ENCODE results near the gene ZMYND8. TPM values are rescaled to one million over a fixed set of nuclear protein-coding genes. Genes with fewer than 3 reads are reported as not detected.
"Not testable (repeated sequence)": the region's sequence is repeated elsewhere in the genome, so short reads cannot be mapped to it uniquely, and the experiment has no call there.

The ZMYND8 gene
- total RNA-seq, 1 donor from 2014 or later, result 19.2 TPM

DNA sequence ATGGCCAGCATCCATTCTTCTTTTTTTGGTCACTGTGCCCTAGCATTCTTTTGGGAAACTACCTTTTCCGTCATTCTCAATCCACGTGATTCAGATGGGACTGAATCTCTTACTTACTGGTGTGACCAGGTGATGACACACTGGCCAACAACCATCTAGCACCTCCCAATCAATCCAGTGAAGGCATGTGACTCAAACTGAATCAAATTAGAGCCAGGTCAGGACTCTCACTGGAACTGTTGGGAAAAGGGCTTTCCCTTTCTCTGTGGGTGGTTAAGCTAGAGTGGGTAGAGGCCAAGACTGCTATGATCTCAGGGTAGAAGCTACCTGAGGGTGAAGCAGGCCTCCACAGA is 36.2 kb upstream of the ZMYND8 start:
- no peak overlapping the region for H3K4me3 ChIP-seq (ENCODE audit: low read depth, low read length)

DNA sequence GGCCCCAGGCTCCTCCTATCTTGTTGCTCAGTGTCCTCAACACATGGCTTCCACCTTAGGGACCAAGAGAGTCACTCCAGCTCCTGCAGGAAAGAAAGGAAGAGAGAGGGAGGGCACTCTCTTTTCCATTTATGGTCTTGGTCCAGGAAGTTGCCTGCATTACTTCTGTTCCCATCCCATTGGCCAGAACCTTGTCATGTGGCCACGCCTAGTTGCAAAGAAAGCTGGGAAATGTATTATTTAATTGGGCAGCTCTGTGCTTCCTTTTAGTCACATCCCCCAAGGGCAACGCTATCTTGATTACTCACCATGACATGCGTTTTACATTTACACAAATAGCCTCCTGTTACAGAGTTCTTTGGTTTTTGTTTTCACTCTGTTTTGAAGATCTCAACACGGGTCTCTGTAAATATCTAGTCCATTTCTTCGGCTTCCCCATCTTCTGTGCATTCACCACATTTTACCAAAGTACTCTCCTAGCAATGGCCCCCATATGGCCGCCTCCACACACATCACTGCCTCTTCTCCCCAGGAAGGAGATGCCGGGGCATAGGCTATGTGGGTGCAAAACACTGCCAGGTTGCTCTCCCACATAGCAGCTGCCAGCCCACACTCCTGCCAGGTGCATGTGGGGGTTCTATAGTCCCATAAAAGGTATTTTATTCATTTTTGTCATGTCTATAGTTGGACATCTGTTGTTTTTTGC is 35.7 kb upstream of the ZMYND8 start:
- Histone ChIP-seq H3K4me3 (ENCODE audit: low read depth, low read length) (no peak overlapping the region), H3K27me3 (ENCODE audit: control insufficient read depth, insufficient read depth, low read length) (no peaks in the 10 kb centered on the region), H3K36me3 (ENCODE audit: control insufficient read depth, insufficient read depth, low read length) (no peaks in the 10 kb centered on the region)
- TF ChIP-seq, protein P1, sequence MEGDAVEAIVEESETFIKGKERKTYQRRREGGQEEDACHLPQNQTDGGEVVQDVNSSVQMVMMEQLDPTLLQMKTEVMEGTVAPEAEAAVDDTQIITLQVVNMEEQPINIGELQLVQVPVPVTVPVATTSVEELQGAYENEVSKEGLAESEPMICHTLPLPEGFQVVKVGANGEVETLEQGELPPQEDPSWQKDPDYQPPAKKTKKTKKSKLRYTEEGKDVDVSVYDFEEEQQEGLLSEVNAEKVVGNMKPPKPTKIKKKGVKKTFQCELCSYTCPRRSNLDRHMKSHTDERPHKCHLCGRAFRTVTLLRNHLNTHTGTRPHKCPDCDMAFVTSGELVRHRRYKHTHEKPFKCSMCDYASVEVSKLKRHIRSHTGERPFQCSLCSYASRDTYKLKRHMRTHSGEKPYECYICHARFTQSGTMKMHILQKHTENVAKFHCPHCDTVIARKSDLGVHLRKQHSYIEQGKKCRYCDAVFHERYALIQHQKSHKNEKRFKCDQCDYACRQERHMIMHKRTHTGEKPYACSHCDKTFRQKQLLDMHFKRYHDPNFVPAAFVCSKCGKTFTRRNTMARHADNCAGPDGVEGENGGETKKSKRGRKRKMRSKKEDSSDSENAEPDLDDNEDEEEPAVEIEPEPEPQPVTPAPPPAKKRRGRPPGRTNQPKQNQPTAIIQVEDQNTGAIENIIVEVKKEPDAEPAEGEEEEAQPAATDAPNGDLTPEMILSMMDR (IDR thresholded peaks at IDR 0.05; ENCODE audit: insufficient read depth, low read length, poor library complexity, severe bottlenecking), result no peak
- peak; percentile 48 for DNase-seq (ENCODE audit: low read depth)

More for the DNA sequence above, 36.2 kb upstream of the ZMYND8 start:
- Histone ChIP-seq H3K27me3 (ENCODE audit: control insufficient read depth, insufficient read depth, low read length) (no peaks in the 10 kb centered on the region), H3K36me3 (ENCODE audit: control insufficient read depth, insufficient read depth, low read length) (no peaks in the 10 kb centered on the region)
- TF ChIP-seq, protein P1 (IDR thresholded peaks at IDR 0.05; ENCODE audit: insufficient read depth, low read length, poor library complexity, severe bottlenecking), result no peak
- DNase-seq (ENCODE audit: low read depth), result no peak

DNA sequence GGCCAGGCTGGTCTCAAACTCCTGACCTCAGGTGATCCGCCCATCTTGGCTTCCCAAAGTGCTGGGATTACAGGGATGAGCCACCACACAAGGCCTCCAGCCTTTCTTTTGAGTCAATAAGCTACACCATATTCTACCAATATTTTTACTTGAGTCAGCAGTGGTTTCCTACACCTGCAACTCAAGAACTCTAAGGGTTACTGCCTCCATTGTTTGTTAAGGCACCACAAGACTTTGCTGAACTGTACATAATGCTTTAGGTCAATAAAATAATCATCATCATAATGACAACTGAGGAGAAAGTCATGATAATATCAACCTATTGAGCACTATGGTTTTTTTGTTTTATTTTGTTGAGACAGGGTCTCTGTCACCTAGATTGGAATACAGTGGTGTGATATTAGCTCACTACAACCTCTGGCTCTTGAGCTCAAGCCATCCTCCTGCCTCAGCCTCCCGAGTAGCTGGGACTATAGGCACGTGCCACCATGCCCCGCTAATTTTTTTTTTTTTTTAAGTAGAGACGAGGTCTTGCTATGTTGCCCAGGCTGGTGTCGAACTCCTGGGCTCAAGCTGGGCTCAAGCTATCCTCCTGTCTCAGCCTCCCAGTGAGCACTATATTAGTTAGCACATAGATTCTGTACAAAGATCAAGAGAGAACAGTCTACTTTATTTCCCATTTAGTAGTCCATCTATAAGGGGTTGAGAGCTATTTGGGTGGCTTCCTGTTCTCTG is 34.9 kb upstream of the ZMYND8 start:
- Histone ChIP-seq H3K27me3 (ENCODE audit: control insufficient read depth, insufficient read depth, low read length) (no peaks in the 10 kb centered on the region), H3K36me3 (ENCODE audit: control insufficient read depth, insufficient read depth, low read length) (no peaks in the 10 kb centered on the region)
- TF ChIP-seq, protein P1 (IDR thresholded peaks at IDR 0.05; ENCODE audit: insufficient read depth, low read length, poor library complexity, severe bottlenecking), result no peak

DNA sequence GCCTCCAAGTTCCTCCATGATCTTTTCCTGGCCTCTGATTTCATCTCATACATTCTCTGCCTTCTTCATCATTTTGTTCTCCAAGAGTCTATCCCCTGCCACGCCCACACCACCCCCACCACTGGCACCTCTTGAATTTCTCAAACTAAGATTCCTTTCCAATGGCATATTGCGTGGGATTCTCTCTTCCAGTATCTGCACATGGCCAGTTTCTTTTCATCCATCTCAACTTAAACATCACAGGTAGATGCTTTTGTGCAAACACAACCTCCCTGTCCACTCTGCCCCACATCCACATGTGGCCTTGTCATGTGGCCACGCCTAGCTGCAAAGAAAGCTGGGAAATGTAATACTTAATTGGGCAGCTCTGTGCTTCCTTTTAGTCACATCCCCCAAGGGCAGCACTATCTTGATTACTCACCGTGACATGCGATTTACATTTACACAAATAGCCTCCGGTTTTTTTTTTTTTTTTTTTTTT is 33.4 kb upstream of the ZMYND8 start:
- no peaks in the 10 kb centered on the region for H3K27me3 ChIP-seq (ENCODE audit: control insufficient read depth, insufficient read depth, low read length)
- TF ChIP-seq, protein P1 (IDR thresholded peaks at IDR 0.05; ENCODE audit: insufficient read depth, low read length, poor library complexity, severe bottlenecking), result no peak
- no peaks in the 10 kb centered on the region for H3K36me3 ChIP-seq (ENCODE audit: control insufficient read depth, insufficient read depth, low read length)
- H3K4me3 ChIP-seq (ENCODE audit: low read depth, low read length), result no peak overlapping the region
- no peak for DNase-seq (ENCODE audit: low read depth)

More for the DNA sequence above, 34.9 kb upstream of the ZMYND8 start:
- H3K4me3 ChIP-seq (ENCODE audit: low read depth, low read length), result no peak overlapping the region
- DNase-seq (ENCODE audit: low read depth), result no peak

DNA sequence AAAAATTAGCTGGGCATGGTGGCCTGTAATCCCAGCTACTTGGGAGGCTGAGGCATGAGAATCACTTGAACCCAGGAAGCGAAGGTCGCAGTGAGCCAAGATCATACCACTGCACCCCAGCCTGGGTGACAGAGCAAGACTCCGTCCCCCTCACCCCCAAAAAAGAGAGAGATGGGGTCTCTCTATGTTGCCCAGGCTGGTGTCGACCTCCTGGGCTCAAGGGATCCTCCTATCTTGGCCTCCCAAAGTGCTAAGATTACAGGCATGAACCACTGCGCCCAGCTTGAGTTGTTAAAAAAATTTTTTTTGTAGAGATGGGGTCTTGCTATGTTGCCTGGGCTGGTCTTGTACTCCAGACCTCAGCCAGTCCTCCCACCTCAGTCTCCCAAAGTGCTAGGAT is 29.5 kb upstream of the ZMYND8 start:
- H3K27me3 ChIP-seq (ENCODE audit: control insufficient read depth, insufficient read depth, low read length); DNase-seq (ENCODE audit: low read depth); H3K4me3 ChIP-seq (ENCODE audit: low read depth, low read length); H3K36me3 ChIP-seq (ENCODE audit: control insufficient read depth, insufficient read depth, low read length): not testable (repeated sequence)

DNA sequence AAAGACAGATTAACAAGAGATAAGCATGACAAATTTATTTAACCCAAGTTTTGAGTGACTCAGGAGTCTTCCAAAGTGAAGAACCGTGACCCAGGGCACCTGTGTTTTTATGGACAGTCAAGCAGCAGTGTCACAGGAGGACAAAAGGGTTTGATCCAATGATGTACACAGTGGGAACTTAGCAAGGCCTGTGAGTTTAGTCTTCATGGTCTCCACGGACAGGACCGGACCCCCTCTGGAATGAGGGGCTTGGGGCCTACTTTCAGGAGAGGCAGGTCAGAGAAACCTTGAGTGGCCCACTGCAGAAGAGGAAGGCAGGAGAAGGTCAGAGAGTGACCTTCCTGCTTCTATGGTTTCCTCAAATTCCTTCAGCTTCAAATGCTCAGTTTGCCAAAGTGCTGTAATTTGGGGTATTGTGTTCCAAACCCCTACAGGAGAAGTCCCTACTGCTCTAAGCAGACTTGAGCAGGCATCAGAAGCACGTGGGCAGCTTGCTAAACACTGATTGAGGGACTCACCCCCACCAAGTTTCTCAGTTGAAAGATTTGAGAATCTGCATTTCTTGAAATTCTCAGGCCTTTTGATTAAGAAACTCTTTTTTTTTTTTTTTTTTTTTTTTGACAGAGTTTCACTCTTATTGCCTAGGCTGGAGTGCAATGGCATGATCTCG is 26.4 kb upstream of the ZMYND8 start:
- no peaks in the 10 kb centered on the region for H3K36me3 ChIP-seq (ENCODE audit: control insufficient read depth, insufficient read depth, low read length)
- TF ChIP-seq, protein P1 (IDR thresholded peaks at IDR 0.05; ENCODE audit: insufficient read depth, low read length, poor library complexity, severe bottlenecking), result no peak
- no peak overlapping the region for H3K4me3 ChIP-seq (ENCODE audit: low read depth, low read length)
- H3K27me3 ChIP-seq (ENCODE audit: control insufficient read depth, insufficient read depth, low read length), result no peaks in the 10 kb centered on the region
- DNase-seq (ENCODE audit: low read depth), result no peak

All from kidney epithelial cell (primary cell).